ES-I3 (cell line): ENCODE data around the gene EIF4B.
"Not testable (repeated sequence)": the region's sequence is repeated elsewhere in the genome, so short reads cannot be mapped to it uniquely, and the experiment has no call there.

Source experiments
- H3K36me3 ChIP-seq: 2 replicates; pipeline ENCODE4 v1.6.1; 2013; ENCODE audit warnings: mild to moderate bottlenecking, low read length, control low read depth, moderate library complexity; ENCODE audit not compliant: insufficient read depth
- H3K4me1 ChIP-seq: 2 replicates; pipeline ENCODE4 v1.6.1; 2013; ENCODE audit warnings: mild to moderate bottlenecking, control low read depth, low read length; ENCODE audit not compliant: insufficient read depth
- H3K9ac ChIP-seq: 2 replicates; pipeline ENCODE4 v1.6.1; 2013; ENCODE audit warnings: low read depth, mild to moderate bottlenecking, low read length, moderate library complexity
- H3K9me3 ChIP-seq: 2 replicates; pipeline ENCODE4 v1.6.1; 2013; ENCODE audit warnings: mild to moderate bottlenecking, low read length, moderate library complexity; ENCODE audit not compliant: control insufficient read depth, insufficient read depth

EIF4B gene

GRCh38 chr12:53011889-53012288, 5.6 kb downstream of the EIF4B start:
- Histone ChIP-seq H3K9ac (no peak overlapping the region), H3K4me1 (peaks cover 17% of the 10 kb centered on the region), H3K9me3 (no peaks in the 10 kb centered on the region), H3K36me3 (peaks cover 5% of the 10 kb centered on the region; the same call in 1 of the 2 replicates)

GRCh38 chr12:53012928-53013327, 6.7 kb downstream of the EIF4B start:
- Histone ChIP-seq H3K9me3 (no peaks in the 10 kb centered on the region), H3K4me1 (peaks cover 12% of the 10 kb centered on the region), H3K36me3 (peaks cover 9% of the 10 kb centered on the region), H3K9ac (no peak overlapping the region)

GRCh38 chr12:53014709-53015108, 8.5 kb downstream of the EIF4B start:
- Histone ChIP-seq H3K36me3 (peaks cover 20% of the 10 kb centered on the region), H3K9ac (no peak overlapping the region; the same call in 1 of the 2 replicates), H3K4me1 (peaks cover 7% of the 10 kb centered on the region; the same call in 1 of the 2 replicates), H3K9me3 (no peaks in the 10 kb centered on the region)

- peaks cover 58% of the 10 kb centered on the region for H3K36me3 ChIP-seq
Observed at GRCh38 chr12:53025250-53025649, 19.0 kb downstream of the EIF4B start.

GRCh38 chr12:53027014-53027413, 20.8 kb downstream of the EIF4B start:
- not testable (repeated sequence) for H3K9ac ChIP-seq, H3K4me1 ChIP-seq, H3K9me3 ChIP-seq
- peaks cover 56% of the 10 kb centered on the region for H3K36me3 ChIP-seq

More at GRCh38 chr12:53025250-53025649, 19.0 kb downstream of the EIF4B start:
- Histone ChIP-seq H3K9me3 (no peaks in the 10 kb centered on the region), H3K4me1 (no peaks in the 10 kb centered on the region), H3K9ac (no peak overlapping the region)

- Histone ChIP-seq H3K36me3 (peaks cover 54% of the 10 kb centered on the region), H3K9me3 (no peaks in the 10 kb centered on the region)
Observed at GRCh38 chr12:53031616-53032015, 25.4 kb downstream of the EIF4B start.

GRCh38 chr12:53033832-53034231, 27.6 kb downstream of the EIF4B start:
- not testable (repeated sequence) for H3K4me1 ChIP-seq, H3K9ac ChIP-seq
- peaks cover 55% of the 10 kb centered on the region for H3K36me3 ChIP-seq

More at GRCh38 chr12:53031616-53032015, 25.4 kb downstream of the EIF4B start:
- Histone ChIP-seq H3K4me1 (no peaks in the 10 kb centered on the region), H3K9ac (no peak overlapping the region)

GRCh38 chr12:53034459-53034858, 28.2 kb downstream of the EIF4B start:
- H3K4me1 ChIP-seq, result no peaks in the 10 kb centered on the region; the same call in 1 of the 2 replicates
- no peak overlapping the region for H3K9ac ChIP-seq
- peaks cover 59% of the 10 kb centered on the region for H3K36me3 ChIP-seq
- no peaks in the 10 kb centered on the region for H3K9me3 ChIP-seq

More at GRCh38 chr12:53033832-53034231, 27.6 kb downstream of the EIF4B start:
- not testable (repeated sequence) for H3K9me3 ChIP-seq

- H3K9ac ChIP-seq, result no peak overlapping the region
- peaks cover 52% of the 10 kb centered on the region for H3K36me3 ChIP-seq
- H3K4me1 ChIP-seq, result no peaks in the 10 kb centered on the region; the same call in 1 of the 2 replicates
- H3K9me3 ChIP-seq, result no peaks in the 10 kb centered on the region
Observed at GRCh38 chr12:53036802-53037201, 30.5 kb downstream of the EIF4B start.

GRCh38 chr12:53039851-53040250, 33.6 kb downstream of the EIF4B start:
- H3K9me3 ChIP-seq, result no peaks in the 10 kb centered on the region
- H3K4me1 ChIP-seq, result peaks cover 6% of the 10 kb centered on the region; the same call in 1 of the 2 replicates
- no peak overlapping the region for H3K9ac ChIP-seq
- peaks cover 35% of the 10 kb centered on the region for H3K36me3 ChIP-seq

- Histone ChIP-seq H3K9me3 (no peaks in the 10 kb centered on the region), H3K9ac (no peak overlapping the region), H3K36me3 (peaks cover 18% of the 10 kb centered on the region), H3K4me1 (peaks cover 17% of the 10 kb centered on the region)
Observed at GRCh38 chr12:53042607-53043454, 36.6 kb downstream of the EIF4B start.

GRCh38 chr12:53044052-53044581, 37.9 kb downstream of the EIF4B start:
- H3K4me1 ChIP-seq, result peaks cover 27% of the 10 kb centered on the region
- H3K9me3 ChIP-seq, result no peaks in the 10 kb centered on the region
- no peak overlapping the region for H3K9ac ChIP-seq
- H3K36me3 ChIP-seq, result peaks cover 9% of the 10 kb centered on the region

GRCh38 chr12:53044896-53045695, 38.8 kb downstream of the EIF4B start:
- Histone ChIP-seq H3K4me1 (peaks cover 31% of the 10 kb centered on the region), H3K9me3 (no peaks in the 10 kb centered on the region), H3K36me3 (no peaks in the 10 kb centered on the region), H3K9ac (no peak overlapping the region; the same call in 1 of the 2 replicates)

GRCh38 chr12:53045696-53046045, 39.4 kb downstream of the EIF4B start:
- H3K36me3 ChIP-seq, result no peaks in the 10 kb centered on the region
- no peaks in the 10 kb centered on the region for H3K9me3 ChIP-seq
- H3K9ac ChIP-seq, result peak overlapping the region; percentile 79; the same call in 1 of the 2 replicates
- peaks cover 37% of the 10 kb centered on the region for H3K4me1 ChIP-seq
